HepG2 (cell line): Measurements from ENCODE around the gene FHL3. TPM values are rescaled to one million over a fixed set of nuclear protein-coding genes. Genes with fewer than 3 reads are reported as not detected.

Experiments
- FOXA3 ChIP-seq: IDR thresholded peaks from 2 replicates; pipeline ENCODE4 v1.6.1; 2016; ENCODE audit warnings: missing genetic modification reagents, missing compliant biosample characterization
- HHEX ChIP-seq: IDR thresholded peaks from 2 replicates; pipeline ENCODE4 v1.6.1; 2016; ENCODE audit warnings: control low read depth
- IKZF4 ChIP-seq: sonication (generic); formaldehyde crosslinking; IDR thresholded peaks from 2 replicates; pipeline ENCODE4 v1.5.1; 2020; ENCODE audit warnings: borderline replicate concordance, mild to moderate bottlenecking, low read depth, missing genetic modification reagents; ENCODE audit errors: not compliant biosample characterization
- MATR3 ChIP-seq: sonication (generic); formaldehyde crosslinking; IDR thresholded peaks from 2 replicates; pipeline ENCODE4 v1.4.0; 2020; ENCODE audit warnings: missing genetic modification reagents
- MLLT10 ChIP-seq: sonication (generic); formaldehyde crosslinking; IDR thresholded peaks from 2 replicates; pipeline ENCODE4 v1.4.0; 2020; ENCODE audit warnings: missing genetic modification reagents
- MTA1 ChIP-seq: sonication (generic); formaldehyde crosslinking; IDR thresholded peaks from 2 replicates; pipeline ENCODE4 v1.4.0; 2020; ENCODE audit warnings: missing genetic modification reagents, mild to moderate bottlenecking, borderline replicate concordance
- MTA3 ChIP-seq: sonication (generic); formaldehyde crosslinking; IDR thresholded peaks from 2 replicates; pipeline ENCODE4 v1.4.0; 2020; ENCODE audit warnings: missing genetic modification reagents
- SNAPC2 ChIP-seq: sonication (generic); formaldehyde crosslinking; IDR thresholded peaks from 2 replicates; pipeline ENCODE4 v1.8.1; 2022; ENCODE audit warnings: mild to moderate bottlenecking, missing genetic modification reagents
- XBP1 ChIP-seq: sonication (generic); formaldehyde crosslinking; IDR thresholded peaks from 2 replicates; pipeline ENCODE4 v1.5.0; 2020; ENCODE audit warnings: missing genetic modification reagents
- ZFP37 ChIP-seq: sonication (generic); formaldehyde crosslinking; IDR thresholded peaks from 2 replicates; pipeline ENCODE4 v1.4.0; 2020; ENCODE audit warnings: missing genetic modification reagents, borderline replicate concordance
- ZMAT3 ChIP-seq: sonication (generic); formaldehyde crosslinking; conservative IDR thresholded peaks from 2 replicates; pipeline ENCODE4 v1.7.0; 2021; ENCODE audit warnings: missing genetic modification reagents
- ZNF101 ChIP-seq: sonication (generic); formaldehyde crosslinking; IDR thresholded peaks from 2 replicates; pipeline ENCODE4 v1.4.0; 2020; ENCODE audit warnings: mild to moderate bottlenecking, low read depth, missing genetic modification reagents, borderline replicate concordance
- ZNF329 ChIP-seq: sonication (generic); formaldehyde crosslinking; IDR thresholded peaks from 2 replicates; pipeline ENCODE4 v1.9.0; 2021; ENCODE audit warnings: low read depth, mild to moderate bottlenecking, missing genetic modification reagents
- ZNF550 ChIP-seq: sonication (generic); formaldehyde crosslinking; IDR thresholded peaks from 2 replicates; pipeline ENCODE4 v1.4.0; 2020; ENCODE audit warnings: mild to moderate bottlenecking, missing genetic modification reagents, borderline replicate concordance
- ZNF615 ChIP-seq: sonication (generic); formaldehyde crosslinking; IDR thresholded peaks from 2 replicates; pipeline ENCODE4 v1.5.0; 2020; ENCODE audit warnings: mild to moderate bottlenecking, missing genetic modification reagents, borderline replicate concordance
- ZSCAN12 ChIP-seq: sonication (generic); formaldehyde crosslinking; IDR thresholded peaks from 2 replicates; pipeline ENCODE4 v1.9.0; 2021; ENCODE audit warnings: mild to moderate bottlenecking, missing genetic modification reagents
- polyA plus RNA-seq, 8 experiments: library from polyadenylated mRNA; depleted of rRNA in 3 of 8; stranded (reverse) in 7 of 8; unstranded in 1 of 8; fragments of >200 nt; fragmentation: Illumina TruSeq in 4 of 8; extraction: Trizol in 4 of 8; gene quantifications; 2 replicates each; pipeline versions ENCODE4 v1.2.1 to v1.2.3, GENCODE V29; 2011 to 2016; ENCODE audit warnings: low read depth in 4 of 8, missing spikeins in 1 of 8, mixed read lengths in 1 of 8; ENCODE audit not compliant: insufficient read depth in 1 of 8
- total RNA-seq, 5 experiments: library from RNA; depleted of rRNA; stranded (reverse); fragments of >200 nt; fragmentation: Illumina TruSeq; extraction: Trizol; gene quantifications; 2 replicates each; pipeline ENCODE4 v1.2.3, GENCODE V29; 2016; ENCODE audit warnings: low read depth in 1 of 5
- TF ChIP-seq, protein P1 (sequence below): sonication (generic); formaldehyde crosslinking; IDR thresholded peaks from 2 replicates; pipeline ENCODE4 v1.4.0; 2020; ENCODE audit warnings: mild to moderate bottlenecking, missing genetic modification reagents
- TF ChIP-seq, protein P2 (sequence below): sonication (generic); formaldehyde crosslinking; IDR thresholded peaks from 2 replicates; pipeline ENCODE4 v1.9.0; 2021; ENCODE audit warnings: missing genetic modification reagents, borderline replicate concordance
- TF ChIP-seq, protein P3 (sequence below): sonication (generic); formaldehyde crosslinking; IDR thresholded peaks from 2 replicates; pipeline ENCODE4 v1.4.0; 2020; ENCODE audit warnings: mild to moderate bottlenecking, missing genetic modification reagents
- TF ChIP-seq, protein P4 (sequence below): sonication (generic); formaldehyde crosslinking; IDR thresholded peaks from 2 replicates; pipeline ENCODE4 v1.5.0; 2020; ENCODE audit warnings: missing genetic modification reagents

The FHL3 gene
- total and polyA plus RNA-seq, 2 of the 13 experiments (the other 11 are each of a cell fraction or from before 2014, with no cell fraction given): 2.8 to 6.6 TPM

DNA sequence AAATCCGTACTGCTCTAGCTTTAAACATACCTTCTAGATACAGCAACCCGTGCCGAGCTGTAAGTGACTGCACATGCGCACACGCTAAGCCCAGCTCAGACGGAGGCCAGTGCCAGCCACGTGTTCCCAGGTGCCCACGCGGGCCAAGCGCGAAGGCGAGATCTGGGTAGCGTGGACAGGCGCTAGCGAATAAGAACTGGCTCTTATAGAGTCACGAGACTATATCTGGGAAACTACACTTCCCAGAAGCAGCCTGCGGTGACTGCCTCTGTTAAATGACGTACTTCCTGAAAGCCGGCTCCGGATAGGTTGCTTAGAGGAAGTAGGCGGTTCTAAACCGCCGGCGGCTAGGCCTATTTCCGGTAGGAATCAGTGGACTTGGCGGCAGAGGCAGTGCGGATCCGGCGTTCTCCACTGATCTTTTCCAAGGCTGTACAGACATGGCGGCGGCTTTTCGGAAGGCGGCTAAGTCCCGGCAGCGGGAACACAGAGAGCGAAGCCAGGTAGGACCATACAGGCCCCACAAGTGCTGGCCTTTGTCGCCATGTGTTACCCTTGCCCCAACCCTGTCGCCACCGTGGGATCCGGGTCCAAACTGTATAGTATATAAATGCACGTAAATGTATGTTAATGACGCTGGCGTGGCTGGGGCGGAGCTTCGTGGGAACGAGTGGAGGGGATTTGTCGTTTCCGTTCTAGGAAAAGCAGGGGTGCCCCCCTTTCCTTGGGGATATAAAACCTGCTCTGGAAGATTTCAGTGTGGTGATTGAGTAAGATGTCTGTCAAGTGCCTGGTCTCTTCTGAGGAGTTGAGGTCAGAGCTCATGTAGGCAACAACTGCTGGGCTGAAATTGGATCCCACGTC lies 7.3 kb upstream of the FHL3 start, which contains the start of gene UTP11 (continued):
- TF ChIP-seq ZNF550 (CRISPR knock-in tag) (peak; percentile 73; the same call in 1 of the 2 replicates), FOXA3 (CRISPR knock-in tag) (peak; percentile 66), ZSCAN12 (no peak), SNAPC2 (CRISPR knock-in tag) (peak; percentile 56; the same call in 1 of the 2 replicates), ZNF329 (CRISPR knock-in tag) (peak; percentile 76; the same call in 1 of the 2 replicates), HHEX (CRISPR knock-in tag) (no peak), ZNF615 (CRISPR knock-in tag) (no peak), XBP1 (CRISPR knock-in tag) (no peak), ZFP37 (peak; percentile 90), MTA1 (CRISPR knock-in tag) (peak; percentile 47; the same call in 1 of the 2 replicates), ZMAT3 (CRISPR knock-in tag) (peak; percentile 97), ZNF101 (CRISPR knock-in tag) (no peak), MTA3 (CRISPR knock-in tag) (no peak), MLLT10 (no peak), MATR3 (CRISPR knock-in tag) (no peak), IKZF4 (peak; percentile 98)
- TF ChIP-seq, protein P1, sequence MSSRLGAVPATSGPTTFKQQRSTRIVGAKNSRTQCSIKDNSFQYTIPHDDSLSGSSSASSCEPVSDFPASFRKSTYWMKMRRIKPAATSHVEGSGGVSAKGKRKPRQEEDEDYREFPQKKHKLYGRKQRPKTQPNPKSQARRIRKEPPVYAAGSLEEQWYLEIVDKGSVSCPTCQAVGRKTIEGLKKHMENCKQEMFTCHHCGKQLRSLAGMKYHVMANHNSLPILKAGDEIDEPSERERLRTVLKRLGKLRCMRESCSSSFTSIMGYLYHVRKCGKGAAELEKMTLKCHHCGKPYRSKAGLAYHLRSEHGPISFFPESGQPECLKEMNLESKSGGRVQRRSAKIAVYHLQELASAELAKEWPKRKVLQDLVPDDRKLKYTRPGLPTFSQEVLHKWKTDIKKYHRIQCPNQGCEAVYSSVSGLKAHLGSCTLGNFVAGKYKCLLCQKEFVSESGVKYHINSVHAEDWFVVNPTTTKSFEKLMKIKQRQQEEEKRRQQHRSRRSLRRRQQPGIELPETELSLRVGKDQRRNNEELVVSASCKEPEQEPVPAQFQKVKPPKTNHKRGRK (CRISPR knock-in tag): no peak
- TF ChIP-seq, protein P2, sequence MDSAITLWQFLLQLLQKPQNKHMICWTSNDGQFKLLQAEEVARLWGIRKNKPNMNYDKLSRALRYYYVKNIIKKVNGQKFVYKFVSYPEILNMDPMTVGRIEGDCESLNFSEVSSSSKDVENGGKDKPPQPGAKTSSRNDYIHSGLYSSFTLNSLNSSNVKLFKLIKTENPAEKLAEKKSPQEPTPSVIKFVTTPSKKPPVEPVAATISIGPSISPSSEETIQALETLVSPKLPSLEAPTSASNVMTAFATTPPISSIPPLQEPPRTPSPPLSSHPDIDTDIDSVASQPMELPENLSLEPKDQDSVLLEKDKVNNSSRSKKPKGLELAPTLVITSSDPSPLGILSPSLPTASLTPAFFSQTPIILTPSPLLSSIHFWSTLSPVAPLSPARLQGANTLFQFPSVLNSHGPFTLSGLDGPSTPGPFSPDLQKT (CRISPR knock-in tag): no peak; the same call in 1 of the 2 replicates
- TF ChIP-seq, protein P3, sequence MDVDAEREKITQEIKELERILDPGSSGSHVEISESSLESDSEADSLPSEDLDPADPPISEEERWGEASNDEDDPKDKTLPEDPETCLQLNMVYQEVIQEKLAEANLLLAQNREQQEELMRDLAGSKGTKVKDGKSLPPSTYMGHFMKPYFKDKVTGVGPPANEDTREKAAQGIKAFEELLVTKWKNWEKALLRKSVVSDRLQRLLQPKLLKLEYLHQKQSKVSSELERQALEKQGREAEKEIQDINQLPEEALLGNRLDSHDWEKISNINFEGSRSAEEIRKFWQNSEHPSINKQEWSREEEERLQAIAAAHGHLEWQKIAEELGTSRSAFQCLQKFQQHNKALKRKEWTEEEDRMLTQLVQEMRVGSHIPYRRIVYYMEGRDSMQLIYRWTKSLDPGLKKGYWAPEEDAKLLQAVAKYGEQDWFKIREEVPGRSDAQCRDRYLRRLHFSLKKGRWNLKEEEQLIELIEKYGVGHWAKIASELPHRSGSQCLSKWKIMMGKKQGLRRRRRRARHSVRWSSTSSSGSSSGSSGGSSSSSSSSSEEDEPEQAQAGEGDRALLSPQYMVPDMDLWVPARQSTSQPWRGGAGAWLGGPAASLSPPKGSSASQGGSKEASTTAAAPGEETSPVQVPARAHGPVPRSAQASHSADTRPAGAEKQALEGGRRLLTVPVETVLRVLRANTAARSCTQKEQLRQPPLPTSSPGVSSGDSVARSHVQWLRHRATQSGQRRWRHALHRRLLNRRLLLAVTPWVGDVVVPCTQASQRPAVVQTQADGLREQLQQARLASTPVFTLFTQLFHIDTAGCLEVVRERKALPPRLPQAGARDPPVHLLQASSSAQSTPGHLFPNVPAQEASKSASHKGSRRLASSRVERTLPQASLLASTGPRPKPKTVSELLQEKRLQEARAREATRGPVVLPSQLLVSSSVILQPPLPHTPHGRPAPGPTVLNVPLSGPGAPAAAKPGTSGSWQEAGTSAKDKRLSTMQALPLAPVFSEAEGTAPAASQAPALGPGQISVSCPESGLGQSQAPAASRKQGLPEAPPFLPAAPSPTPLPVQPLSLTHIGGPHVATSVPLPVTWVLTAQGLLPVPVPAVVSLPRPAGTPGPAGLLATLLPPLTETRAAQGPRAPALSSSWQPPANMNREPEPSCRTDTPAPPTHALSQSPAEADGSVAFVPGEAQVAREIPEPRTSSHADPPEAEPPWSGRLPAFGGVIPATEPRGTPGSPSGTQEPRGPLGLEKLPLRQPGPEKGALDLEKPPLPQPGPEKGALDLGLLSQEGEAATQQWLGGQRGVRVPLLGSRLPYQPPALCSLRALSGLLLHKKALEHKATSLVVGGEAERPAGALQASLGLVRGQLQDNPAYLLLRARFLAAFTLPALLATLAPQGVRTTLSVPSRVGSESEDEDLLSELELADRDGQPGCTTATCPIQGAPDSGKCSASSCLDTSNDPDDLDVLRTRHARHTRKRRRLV (CRISPR knock-in tag): peak; percentile 84
- TF ChIP-seq, protein P4, sequence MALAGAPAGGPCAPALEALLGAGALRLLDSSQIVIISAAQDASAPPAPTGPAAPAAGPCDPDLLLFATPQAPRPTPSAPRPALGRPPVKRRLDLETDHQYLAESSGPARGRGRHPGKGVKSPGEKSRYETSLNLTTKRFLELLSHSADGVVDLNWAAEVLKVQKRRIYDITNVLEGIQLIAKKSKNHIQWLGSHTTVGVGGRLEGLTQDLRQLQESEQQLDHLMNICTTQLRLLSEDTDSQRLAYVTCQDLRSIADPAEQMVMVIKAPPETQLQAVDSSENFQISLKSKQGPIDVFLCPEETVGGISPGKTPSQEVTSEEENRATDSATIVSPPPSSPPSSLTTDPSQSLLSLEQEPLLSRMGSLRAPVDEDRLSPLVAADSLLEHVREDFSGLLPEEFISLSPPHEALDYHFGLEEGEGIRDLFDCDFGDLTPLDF (CRISPR knock-in tag): peak; percentile 26; the same call in 1 of the 2 replicates
